DMS79 (cell line): ENCODE measurements around the gene C6orf89.
"Not testable (repeated sequence)": the region's sequence is repeated elsewhere in the genome, so short reads cannot be mapped to it uniquely, and the experiment has no call there.

Experiments
- DNase-seq: peaks from one replicate; lab custom pipeline; 2025; lab: John Stamatoyannopoulos, UW

C6orf89 gene

GRCh38 chr6:36924131-36924530 is 38.4 kb downstream of the C6orf89 start:
- no peak for DNase-seq

- no peak for DNase-seq
These were observed 39.1 kb downstream of the C6orf89 start for GRCh38 chr6:36924778-36925374.

DNA sequence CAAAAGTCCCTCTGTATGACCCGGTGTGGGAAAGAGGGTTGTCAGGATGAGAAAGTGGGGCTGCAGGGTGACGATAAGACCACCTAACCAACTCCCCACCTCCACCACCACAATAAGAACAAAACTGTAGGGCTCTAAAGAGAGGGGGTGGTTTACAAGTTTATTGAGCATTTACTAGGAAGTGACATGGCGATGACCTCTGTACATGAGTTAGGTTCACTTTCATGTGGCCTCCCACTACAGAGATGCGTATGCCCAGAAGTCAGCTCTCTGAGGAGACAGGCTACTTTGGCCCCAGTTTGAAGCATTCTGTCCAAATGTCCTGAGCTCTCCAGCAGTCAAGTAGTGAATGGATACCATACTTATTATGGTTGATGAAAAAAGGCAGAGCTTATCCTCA is 40.1 kb downstream of the C6orf89 start:
- DNase-seq: no peak

DNA sequence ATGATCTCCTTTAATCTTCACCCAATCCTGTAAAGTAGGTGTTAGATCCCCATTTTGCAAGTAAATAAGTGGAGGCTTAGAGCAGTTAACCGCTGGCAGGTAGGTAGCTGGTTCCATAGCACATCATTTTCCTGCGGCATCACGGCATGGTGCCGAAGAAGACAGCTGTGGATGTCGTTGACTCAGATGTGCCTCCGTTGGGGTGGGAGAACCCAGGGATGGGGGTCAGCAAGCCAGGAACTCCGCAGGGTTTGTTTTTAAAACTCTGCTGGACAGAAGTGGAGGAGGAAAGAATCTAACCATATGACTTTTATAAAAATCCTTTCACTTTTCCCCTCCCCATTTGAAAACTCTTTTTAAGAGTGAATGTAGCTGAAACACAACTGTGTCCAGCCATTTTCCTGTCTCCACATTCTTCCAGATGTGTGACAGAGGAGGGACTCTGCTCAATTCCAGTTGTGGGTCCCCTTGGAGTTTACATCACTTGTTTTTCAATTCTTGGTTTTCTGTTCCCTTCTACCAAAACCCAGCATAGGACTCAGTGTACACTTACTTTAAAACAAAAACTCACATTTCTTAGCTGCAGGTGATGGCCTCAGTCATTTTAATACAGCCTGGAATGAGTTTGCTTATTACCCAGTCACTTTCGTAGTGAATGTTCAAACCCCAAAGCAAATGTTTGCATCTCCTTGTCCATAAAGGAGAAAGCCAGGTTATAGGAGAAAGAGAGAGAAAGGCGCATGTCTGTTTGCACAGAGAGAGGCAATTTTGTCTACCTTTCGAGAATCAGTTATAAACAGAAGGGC is 41.2 kb downstream of the C6orf89 start:
- DNase-seq: no peak

DNA sequence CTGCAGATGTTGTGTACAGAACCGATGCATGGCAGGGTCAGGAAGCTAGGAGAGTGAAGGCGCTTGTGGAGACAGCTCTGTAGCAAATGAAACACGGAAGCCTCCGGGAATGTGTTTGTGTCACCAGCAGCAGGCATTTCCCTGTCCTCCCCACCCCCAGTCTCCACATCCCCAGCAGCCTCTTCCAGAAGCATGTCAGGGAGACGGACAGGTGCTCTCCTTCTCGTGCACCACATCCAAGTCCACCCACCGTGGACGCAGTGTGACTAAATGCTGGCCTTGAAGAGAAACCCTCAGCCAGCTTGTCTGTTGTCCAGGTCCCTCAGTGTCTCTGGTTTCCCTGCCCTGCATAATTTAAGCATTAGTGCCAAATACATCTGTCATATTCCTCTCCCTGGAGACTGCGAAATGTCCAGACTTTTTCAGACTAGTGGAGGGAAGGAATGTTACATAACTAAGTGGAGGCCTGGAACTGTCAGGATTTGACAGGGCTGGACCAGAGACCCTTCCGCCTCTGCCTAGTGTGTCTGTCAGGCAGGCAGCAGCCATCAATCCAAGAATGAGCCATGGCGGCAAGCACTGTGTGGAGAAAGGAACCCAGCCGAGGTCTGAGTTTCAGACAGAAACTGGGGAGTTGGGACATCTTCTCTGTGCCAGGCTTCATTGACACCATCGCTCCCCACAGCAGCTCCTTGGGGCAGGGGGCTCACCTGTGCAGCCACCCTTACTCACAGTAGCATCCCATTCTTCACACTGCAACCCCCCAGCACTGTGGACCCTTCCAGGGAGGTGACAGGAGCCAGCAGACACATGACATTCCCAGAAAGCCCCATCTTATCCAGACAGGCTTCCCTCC is 42.2 kb downstream of the C6orf89 start:
- DNase-seq: no peak

DNA sequence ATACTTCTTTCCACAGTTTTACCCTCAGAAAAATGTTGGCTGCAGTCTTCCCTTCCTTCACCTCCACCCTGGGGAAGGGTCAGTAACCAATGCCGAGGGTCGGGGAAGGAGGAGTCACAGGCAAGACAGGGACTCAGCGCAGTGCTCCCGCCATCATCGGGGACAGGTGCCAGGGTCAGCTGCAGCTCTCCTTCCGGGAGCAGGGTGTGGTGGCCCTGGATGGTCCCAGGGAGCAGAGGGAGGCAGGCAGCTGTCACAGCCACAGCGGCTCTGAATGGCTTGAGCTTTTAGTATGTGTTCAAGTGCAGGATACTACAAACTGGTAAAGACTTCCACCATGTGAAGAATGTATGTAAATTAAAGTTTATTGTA is 42.8 kb downstream of the C6orf89 start:
- DNase-seq: no peak

GRCh38 chr6:36929152-36929551 is 43.4 kb downstream of the C6orf89 start:
- no peak for DNase-seq

DNA sequence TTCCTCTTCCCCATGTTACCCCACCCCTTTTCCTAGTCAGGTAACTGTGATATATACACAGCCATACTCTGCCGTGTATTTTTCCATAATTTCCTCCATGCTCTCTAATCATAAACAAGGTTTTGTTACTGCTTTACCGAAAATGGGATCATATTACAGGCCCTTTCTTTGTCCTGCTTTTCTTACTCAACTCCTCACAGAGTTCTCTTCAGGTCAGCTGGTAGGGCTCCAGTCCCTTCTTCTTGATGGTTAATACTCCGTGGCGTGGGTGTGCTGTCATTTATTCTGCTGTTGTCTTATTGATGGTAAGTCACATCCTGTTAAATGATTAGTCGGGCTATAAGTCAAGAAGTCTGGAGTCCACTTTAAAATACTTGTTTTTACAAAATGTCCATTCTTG is 43.9 kb downstream of the C6orf89 start:
- DNase-seq: no peak

DNA sequence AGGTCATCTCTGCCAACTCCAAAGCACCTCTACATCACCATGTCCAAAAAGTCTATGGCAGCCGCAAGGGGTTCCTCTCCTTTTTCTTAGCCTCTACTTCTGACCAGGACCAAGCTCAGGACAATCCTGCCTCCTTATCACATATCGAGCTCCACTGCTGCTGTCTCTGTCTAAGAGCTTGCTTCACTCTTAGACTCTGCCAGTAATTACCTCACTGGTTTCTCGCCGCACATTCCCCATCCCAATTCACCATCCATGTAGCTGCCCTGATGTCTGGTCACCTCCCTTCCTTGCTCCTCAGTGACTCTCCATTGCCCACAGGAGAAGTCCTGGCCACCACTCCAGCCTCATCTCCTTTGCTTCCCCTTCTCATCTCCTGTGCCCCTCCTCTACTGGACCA is 44.7 kb downstream of the C6orf89 start:
- DNase-seq: no peak

GRCh38 chr6:36933102-36933501 is 47.4 kb downstream of the C6orf89 start:
- DNase-seq: no peak

DNA sequence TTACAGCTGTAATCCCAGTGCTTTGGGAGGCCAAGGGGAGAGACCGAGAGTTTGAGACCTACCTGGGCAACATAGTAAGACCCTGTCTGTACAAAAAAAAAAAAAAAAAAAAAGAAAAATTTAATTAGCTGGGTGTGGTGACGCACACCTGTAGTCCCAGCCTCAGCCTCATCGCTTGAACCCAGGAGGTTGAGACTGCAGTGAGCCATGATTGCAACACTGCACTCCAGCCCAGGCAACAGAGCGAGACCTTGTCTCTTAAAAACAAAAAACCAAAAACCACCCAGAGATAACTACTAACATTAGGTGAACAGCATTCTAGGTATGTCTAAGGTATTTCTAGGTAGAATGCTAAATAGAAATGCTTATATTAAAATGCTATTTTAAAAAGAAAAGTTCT is 47.8 kb downstream of the C6orf89 start:
- DNase-seq: no peak

- no peak for DNase-seq
These were observed 49.1 kb downstream of the C6orf89 start for GRCh38 chr6:36934901-36935300.

- no peak for DNase-seq
These were observed 51.1 kb downstream of the C6orf89 start for GRCh38 chr6:36936824-36937223.

- DNase-seq: no peak
These were observed 52.1 kb downstream of the C6orf89 start for GRCh38 chr6:36937896-36938295.

- DNase-seq: no peak
These were observed 52.8 kb downstream of the C6orf89 start for GRCh38 chr6:36938536-36938935.

- not testable (repeated sequence) for DNase-seq
These were observed 53.3 kb downstream of the C6orf89 start for GRCh38 chr6:36939005-36939404.

DNA sequence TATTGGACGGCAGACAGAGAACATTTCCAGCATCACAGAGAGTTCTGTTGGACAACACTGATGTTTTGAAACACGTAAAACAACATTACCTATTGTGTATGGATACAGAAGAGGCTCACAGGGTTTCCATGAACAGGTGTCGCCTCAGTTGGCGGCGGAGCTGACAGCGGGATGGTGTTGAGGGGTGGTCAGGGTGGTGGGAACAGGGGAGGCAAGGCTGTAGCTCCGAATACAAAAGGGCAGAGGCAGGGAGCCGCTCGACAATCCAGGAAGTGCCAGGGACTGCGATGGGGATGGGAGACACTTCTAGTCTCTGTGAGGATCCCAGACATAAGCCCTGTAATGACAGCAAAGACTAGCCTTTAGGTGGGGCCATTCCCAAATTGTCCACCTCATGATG is 54.3 kb downstream of the C6orf89 start:
- DNase-seq: no peak

DNA sequence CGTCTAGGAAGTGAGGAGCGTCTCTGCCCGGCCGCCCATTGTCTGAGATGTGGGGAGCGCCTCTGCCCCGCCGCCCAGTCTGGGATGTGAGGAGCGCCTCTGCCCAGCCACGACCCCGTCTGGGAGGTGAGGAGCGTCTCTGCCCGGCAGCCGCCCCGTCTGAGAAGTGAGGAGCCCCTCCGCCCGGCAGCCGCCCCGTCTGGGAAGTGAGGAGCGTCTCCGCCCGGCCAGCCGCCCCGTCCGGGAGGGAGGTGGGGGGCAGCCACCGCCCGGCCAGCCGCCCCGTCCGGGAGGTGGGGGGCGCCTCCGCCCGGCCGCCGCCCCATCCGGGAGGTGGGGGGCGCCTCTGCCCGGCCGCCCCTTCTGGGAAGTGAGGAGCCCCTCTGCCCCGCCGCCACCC is 55.8 kb downstream of the C6orf89 start:
- DNase-seq: not testable (repeated sequence)

DNA sequence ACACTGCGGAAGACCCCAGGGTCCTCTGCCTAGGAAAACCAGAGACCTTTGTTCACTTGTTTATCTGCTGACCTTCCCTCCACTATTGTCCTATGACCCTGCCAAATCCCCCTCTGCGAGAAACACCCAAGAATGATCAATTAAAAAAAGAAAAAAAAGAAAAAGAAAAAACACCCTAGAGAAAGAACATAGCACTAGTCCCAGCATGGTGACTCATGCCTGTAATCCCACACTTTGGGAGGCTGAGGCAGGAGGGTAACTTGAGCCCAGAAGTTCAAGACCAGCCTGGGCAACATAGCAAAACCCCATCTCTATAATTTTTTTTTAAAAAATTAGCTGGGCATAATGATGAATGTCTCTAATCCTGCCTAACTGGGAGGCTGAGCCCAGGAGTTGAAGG is 56.6 kb downstream of the C6orf89 start:
- not testable (repeated sequence) for DNase-seq

DNA sequence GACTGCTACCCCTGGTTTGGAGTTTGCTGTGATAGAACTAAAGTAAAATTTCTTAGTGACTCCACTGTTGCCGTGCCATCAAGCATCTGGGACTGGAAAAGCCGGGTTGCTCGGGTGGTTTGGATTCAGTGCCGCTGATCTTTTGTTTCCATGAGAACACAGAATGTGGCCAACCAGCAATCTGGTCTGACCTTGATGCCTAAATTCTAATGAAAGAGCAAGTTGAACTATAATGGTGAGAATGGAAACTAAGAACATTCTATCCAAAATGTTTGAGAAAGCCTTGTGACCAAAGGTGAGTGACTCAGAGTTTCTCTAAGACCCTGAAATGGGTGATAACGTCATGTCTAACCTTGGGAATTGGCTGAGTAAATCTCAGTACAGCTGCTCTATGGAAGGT is 58.9 kb downstream of the C6orf89 start:
- no peak for DNase-seq

GRCh38 chr6:36945301-36945700 is 59.5 kb downstream of the C6orf89 start:
- DNase-seq: no peak

DNA sequence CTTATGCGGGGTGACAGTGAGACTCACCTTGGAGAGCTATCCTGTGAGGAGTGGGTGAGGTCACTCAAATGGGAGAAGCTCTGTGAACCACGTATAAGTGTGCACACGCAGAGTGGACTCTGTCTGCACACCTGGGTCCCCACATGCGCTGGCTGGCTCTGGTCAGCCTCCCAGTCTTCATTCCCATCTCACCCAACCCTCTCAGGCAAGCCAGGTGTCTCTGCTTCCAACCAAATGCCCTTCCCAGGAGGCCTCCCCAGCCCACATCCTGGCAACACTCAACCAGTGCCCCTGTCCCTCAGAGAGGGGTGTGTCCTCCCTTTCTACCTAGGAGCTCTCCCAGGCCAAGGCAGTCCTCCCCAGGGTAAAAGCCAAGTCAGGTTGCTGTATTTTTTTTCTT is 60.8 kb downstream of the C6orf89 start:
- DNase-seq: no peak
